Stimulated activated CD8-positive, alpha-beta memory T cell treated with anti-CD3 and anti-CD28 coated beads, Interleukin-7, amount 100 ng/mL, for 24 hours (primary cell): ENCODE results near the gene MLXIPL.
"Not testable (repeated sequence)": the region's sequence is repeated elsewhere in the genome, so short reads cannot be mapped to it uniquely, and the experiment has no call there.

Experiments used
- DNase-seq: peaks from one replicate; pipeline ENCODE4 v3.0.0-alpha.2; 2020; ENCODE audit warnings: low read depth

MLXIPL gene

GRCh38 chr7:73623798-73624668, at the start of gene MLXIPL:
Gene MLXIPL, minus strand, starts transcription at chr7:73624522. Its CDS starts 30 bp downstream, at chr7:73624492.
- DNase-seq, result peak; percentile 30

GRCh38 chr7:73671857-73672445, 47.6 kb upstream of the MLXIPL start:
- no peak for DNase-seq

- DNase-seq, result no peak
Measured at GRCh38 chr7:73671322-73671661, 47.0 kb upstream of the MLXIPL start.

DNA sequence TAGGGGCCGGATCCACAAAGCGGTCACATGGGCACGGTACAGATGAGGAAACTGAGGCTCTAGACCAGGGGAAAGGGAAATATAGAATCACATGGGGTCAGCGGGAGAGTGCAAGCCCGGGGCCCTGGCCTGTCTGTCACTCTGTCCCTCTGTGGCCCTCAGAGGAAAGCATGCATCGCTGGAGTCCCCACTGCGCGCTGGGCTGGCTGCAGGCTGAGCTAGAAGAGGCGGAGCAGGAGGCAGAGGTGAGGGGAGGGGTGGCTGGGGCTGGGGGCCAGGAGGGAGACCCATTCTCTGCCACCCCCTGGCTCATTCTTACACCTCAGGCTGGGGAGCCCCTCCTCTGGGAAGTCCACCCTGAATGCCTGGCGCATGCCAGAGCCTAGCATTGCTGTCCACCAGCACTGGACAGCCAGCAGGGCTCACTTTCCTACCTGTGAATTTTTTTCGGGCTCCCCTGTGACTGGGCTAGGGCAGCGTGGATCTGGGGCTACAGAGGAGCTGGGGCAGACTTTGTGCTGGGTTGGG, 45.6 kb upstream of the MLXIPL start:
- no peak for DNase-seq

- DNase-seq, result no peak
Measured at GRCh38 chr7:73669288-73669701, 45.0 kb upstream of the MLXIPL start.

GRCh38 chr7:73668886-73669230, 44.5 kb upstream of the MLXIPL start:
- no peak for DNase-seq

GRCh38 chr7:73668103-73668885, 44.0 kb upstream of the MLXIPL start:
- DNase-seq, result no peak

GRCh38 chr7:73667344-73668102, 43.2 kb upstream of the MLXIPL start, which contains the start of gene VPS37D:
Gene VPS37D, plus strand, starts transcription at chr7:73667831. Its CDS starts 128 bp downstream, at chr7:73667959.
- DNase-seq, result peak; percentile 84

GRCh38 chr7:73663033-73663432, 38.7 kb upstream of the MLXIPL start:
- DNase-seq, result no peak

DNA sequence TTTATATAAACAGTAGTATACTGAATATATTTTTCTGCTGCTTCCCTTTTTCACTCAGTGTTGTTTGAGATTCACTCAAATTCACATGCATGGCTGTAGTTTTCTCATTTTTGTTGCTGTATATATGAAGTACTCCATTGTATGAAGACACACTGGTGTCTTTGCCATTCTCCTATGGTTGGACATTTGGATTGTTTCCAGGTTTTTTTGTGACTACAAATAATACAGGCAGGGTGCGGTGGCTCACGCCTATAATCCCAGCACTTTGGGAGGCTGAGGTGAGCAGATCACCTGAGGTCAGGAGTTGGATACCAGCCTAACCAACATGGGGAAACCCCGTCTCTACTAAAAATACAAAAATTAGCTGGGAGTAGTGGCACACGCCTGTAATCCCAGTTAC, 36.3 kb upstream of the MLXIPL start:
- not testable (repeated sequence) for DNase-seq

DNA sequence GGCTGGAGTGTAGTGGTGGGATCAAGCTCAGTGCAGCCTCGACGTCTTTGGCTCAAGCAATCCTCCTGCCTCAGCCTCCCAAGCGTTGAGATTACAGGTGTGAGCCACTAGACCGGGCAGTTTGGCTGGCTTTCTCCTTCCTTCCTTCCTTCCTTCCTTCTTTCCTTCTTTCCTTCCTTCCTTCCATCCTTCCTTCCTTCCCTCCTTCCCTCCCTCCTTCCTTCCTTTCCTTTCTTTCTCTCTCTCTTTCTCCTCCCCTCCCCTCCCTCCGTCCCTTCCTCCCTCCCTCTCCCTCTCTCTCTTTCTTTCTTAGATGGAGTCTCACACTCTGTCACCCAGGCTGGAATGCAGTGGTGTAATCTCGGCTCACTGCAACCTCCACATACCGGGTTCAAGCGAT, 35.7 kb upstream of the MLXIPL start:
- no peak for DNase-seq

- DNase-seq, result not testable (repeated sequence)
Measured at GRCh38 chr7:73655309-73655708, 31.0 kb upstream of the MLXIPL start.

DNA sequence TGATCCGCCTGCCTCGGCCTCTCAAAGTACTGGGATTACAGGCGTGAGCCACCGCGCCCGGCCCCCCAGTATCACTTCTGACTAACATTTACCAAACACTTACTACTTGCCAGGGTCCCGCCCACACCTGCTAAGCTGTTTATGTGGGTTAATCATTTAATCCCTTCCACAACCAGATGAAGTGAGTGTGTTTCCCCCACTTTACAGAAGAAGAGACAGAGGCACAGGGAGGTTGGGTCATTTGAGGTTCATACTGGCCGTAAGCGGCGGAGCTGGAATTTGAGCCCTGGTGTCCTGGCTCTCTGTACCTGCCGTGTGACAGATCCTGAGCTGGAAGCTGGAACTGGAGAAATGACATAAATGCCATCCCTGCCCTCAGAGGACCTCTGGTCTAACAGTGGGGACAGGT, 28.2 kb upstream of the MLXIPL start:
- no peak for DNase-seq

DNA sequence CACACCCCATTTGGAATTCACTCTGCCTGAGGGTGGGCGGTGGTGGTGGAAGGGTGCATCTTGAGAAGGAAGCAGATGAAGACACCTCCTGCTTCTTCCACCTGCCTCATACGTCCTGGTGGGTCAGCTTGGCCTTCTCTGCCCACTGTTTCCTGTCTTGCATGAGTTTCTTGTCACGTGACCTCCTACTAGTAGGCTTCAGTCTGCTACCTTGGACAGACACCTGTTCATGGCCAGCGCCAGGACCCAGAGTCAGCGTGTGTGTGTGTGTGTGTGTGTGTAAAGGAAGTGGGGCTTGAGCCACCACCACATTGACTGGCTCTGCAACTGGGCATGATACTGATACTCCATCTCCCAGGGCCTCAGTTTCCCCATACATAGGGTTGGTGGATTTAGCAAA, 26.2 kb upstream of the MLXIPL start:
- DNase-seq, result no peak

DNA sequence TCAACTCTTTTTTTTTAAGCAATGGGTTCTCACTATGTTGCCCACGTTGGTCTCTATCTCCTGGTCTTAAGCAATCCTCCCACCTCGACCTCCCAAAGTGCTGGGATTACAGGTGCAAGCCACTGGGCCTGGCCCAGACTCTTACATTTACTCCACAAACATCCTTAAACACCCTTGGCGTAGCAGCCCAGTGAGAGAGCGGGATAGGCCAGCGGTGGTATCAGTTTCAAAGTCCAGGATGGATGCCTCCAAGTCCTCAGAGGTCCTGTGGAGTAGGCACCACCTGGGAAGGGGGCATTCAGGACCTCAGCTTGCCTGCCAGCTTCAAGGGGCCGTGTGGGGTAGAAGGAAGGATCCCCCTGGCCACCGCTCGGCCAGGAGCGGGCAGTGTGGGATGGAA, 25.3 kb upstream of the MLXIPL start:
- no peak for DNase-seq

GRCh38 chr7:73648593-73649332, 24.4 kb upstream of the MLXIPL start:
- no peak for DNase-seq

DNA sequence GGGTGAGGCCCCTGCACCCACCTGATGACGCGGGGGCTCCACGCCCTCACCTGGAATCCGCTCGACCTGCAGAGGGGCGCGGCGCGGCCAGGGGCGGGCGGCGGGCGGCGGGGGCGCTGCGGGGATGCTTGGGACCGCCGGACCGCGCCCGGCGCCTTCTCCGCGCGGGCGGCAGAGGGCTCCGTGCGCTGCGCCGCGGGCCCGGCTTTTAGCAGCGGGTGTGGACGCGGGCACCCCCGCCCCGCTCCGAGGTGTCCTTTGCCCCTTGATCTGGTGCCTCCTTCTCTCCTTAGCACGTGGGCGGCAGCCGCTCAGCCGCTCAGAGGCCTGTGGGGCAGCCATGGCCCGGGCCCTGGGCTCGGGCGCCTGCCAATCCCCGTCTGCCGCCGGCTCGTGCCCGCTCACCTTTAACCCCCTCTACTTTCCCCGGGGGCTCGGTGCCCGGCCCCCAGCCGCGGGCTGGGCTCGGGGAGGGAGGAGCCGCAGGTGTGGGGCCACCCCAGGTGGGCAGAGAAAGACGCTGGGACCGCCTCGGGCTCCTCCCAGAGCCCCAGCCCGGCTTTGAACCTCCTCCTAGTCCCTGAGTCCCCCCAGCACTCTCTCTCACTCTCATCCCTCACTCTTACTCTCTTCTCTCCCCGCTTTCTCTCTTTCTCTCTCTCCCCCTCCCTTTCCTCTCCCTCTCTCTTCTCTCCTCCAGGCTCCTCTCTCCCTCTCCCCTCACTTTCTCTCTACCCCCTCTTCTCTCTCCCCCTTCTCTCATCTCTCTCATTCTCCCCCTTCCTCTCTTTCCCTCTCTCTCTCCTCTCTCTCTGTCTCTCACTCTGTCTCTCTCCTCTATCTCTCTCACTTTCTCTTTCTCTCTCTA, 23.6 kb upstream of the MLXIPL start:
- no peak for DNase-seq

GRCh38 chr7:73646785-73647724, 22.7 kb upstream of the MLXIPL start:
- no peak for DNase-seq

- no peak for DNase-seq
Measured at GRCh38 chr7:73645643-73646174, 21.4 kb upstream of the MLXIPL start.
